GM12878 (cell line): ENCODE results near the gene DDX55. TPM values are rescaled to one million over a fixed set of nuclear protein-coding genes. Genes with fewer than 3 reads are reported as not detected.

Experiments
- ATAC-seq: fragments of 200-7000 bp; cut with Tn5 transposase; 3 replicates; pipeline ENCODE4 v1.9.1; 2020; ENCODE audit warnings: mild to moderate bottlenecking, moderate library complexity
- BruUV-seq: library from RNA; stranded (reverse); fragments of 400-500 nt; replicated peaks from 2 replicates; lab custom pipeline; 2021; lab: Mats Ljungman, UMichigan
- CTCF ChIA-PET: fragments of 300-600 bp; sonication (Branson Sonifier 250); formaldehyde crosslinking; extraction: SDS; loops from one replicate; lab custom pipeline; 2021; ENCODE audit warnings: inconsistent platforms; lab: Yijun Ruan, JAX
- POLR2A ChIA-PET: fragments of 350-600 bp; formaldehyde crosslinking; extraction: SDS; loops from one replicate; lab custom pipeline; 2021; ENCODE audit warnings: inconsistent platforms; lab: Charles Lee
- RAD21 ChIA-PET: fragments of 300-600 bp; sonication (Branson Sonifier 250); formaldehyde crosslinking; loops from one replicate; lab custom pipeline; 2023; ENCODE audit warnings: antibody characterized with exemption; ENCODE audit not compliant: unreplicated experiment; lab: Charles Lee
- SMC1A ChIA-PET: fragments of 300-600 bp; sonication (Branson Sonifier 250); formaldehyde crosslinking; loops from one replicate; lab custom pipeline; 2023; ENCODE audit not compliant: unreplicated experiment, uncharacterized antibody; lab: Charles Lee
- DNase-seq: peaks from one replicate; pipeline ENCODE4 v3.0.0-alpha.2; 2011; ENCODE audit warnings: low read depth, low spot score
- FAIRE-seq: peaks from 3 replicates; lab custom pipeline; 2011; peaks lifted over from hg19 to GRCh38; lab: Jason Lieb, UNC
- H2AFZ ChIP-seq: 2 replicates; pipeline ENCODE4 v1.6.0; 2011; ENCODE audit warnings: low read depth, low read length, control low read depth; ENCODE audit not compliant: control insufficient read depth
- H3K27ac ChIP-seq: 2 replicates; pipeline ENCODE4 v1.5.1; 2011; ENCODE audit warnings: control low read depth; ENCODE audit not compliant: control insufficient read depth, insufficient read depth
- H3K27me3 ChIP-seq, 2 experiments: replicated peaks in 1 of 2; 2 replicates each; pipeline versions ENCODE4 v1.6.0 to v1.6.1; 2011; ENCODE audit warnings: low read length in 1 of 2; ENCODE audit not compliant: control insufficient read depth in 2 of 2, insufficient read depth in 2 of 2
- H3K36me3 ChIP-seq, 2 experiments: 2 replicates each; pipeline ENCODE4 v1.5.1; 2011; ENCODE audit warnings: low read length in 1 of 2; ENCODE audit not compliant: control insufficient read depth in 2 of 2, insufficient read depth in 2 of 2
- H3K4me1 ChIP-seq: 2 replicates; pipeline ENCODE4 v1.6.1; 2011; ENCODE audit warnings: mild to moderate bottlenecking, low read length, moderate library complexity, mixed read lengths; ENCODE audit not compliant: control insufficient read depth, insufficient read depth
- H3K4me2 ChIP-seq: 2 replicates; pipeline ENCODE4 v1.6.0; 2011; ENCODE audit warnings: control low read depth; ENCODE audit not compliant: control insufficient read depth, insufficient read depth
- H3K4me3 ChIP-seq: fragments of 200-600 bp; sonication (generic); 2 replicates; pipeline ENCODE4 v1.5.1; 2016
- H3K79me2 ChIP-seq: 2 replicates; pipeline ENCODE4 v1.6.0; 2011; ENCODE audit warnings: low read length; ENCODE audit not compliant: control insufficient read depth, insufficient read depth
- H3K9ac ChIP-seq: 2 replicates; pipeline ENCODE4 v1.8.0; 2011; ENCODE audit warnings: low read length, control low read depth, mixed read lengths; ENCODE audit not compliant: control insufficient read depth, insufficient read depth
- H3K9me3 ChIP-seq: replicated peaks from 3 replicates; pipeline ENCODE4 v1.5.1; 2011; ENCODE audit warnings: mild to moderate bottlenecking, low read length; ENCODE audit not compliant: control insufficient read depth, insufficient read depth
- H4K20me1 ChIP-seq: 2 replicates; pipeline ENCODE4 v1.6.0; 2011; ENCODE audit not compliant: control insufficient read depth, insufficient read depth
- POLR2AphosphoS2 ChIP-seq: IDR thresholded peaks from 2 replicates; pipeline ENCODE4 v1.6.1; 2011; ENCODE audit warnings: low read depth, mild to moderate bottlenecking, low read length, improper control_type of control experiment, moderate library complexity
- WGBS: methylation state at CpG from one replicate; pipeline ENCODE4 v1.1.6; 2016; ENCODE audit warnings: low lambda C conversion rate; ENCODE audit not compliant: insufficient replicate concordance, insufficient coverage; ENCODE audit errors: missing lambda C conversion rate; 5-methylcytosine and 5-hydroxymethylcytosine counted together
- in situ Hi-C: fragments of 300-500 bp; cut with MboI; formaldehyde crosslinking; loops from 9 replicates; pipeline ENCODE4 v1.14.3; 2018; ENCODE audit warnings: mixed read lengths
- intact Hi-C: fragments of 100-400 bp; cut with micrococcal nuclease; formaldehyde crosslinking; loops from one replicate; pipeline ENCODE4 v1.14.2; 2022; ENCODE audit not compliant: unreplicated experiment
- polyA plus RNA-seq, 11 experiments: library from polyadenylated mRNA; depleted of rRNA in 4 of 11; unstranded in 6 of 11; stranded (reverse) in 5 of 11; fragments of >200 nt; fragmentation: Nextera tagmentation in 4 of 11; fragmentation: Illumina TruSeq in 1 of 11; extraction: Ambion mirVana in 4 of 11; extraction: Trizol in 1 of 11; gene quantifications; 1 replicate in 1 of 11; 2 replicates in 10 of 11; pipeline versions ENCODE4 v1.2.1 to v1.2.3, GENCODE V29; 2011 to 2016; ENCODE audit warnings: inconsistent platforms in 2 of 11, missing spikeins in 2 of 11, low read depth in 1 of 11
- total RNA-seq, 4 experiments: library from RNA; depleted of rRNA in 3 of 4; stranded (reverse); fragments of >200 nt in 3 of 4; fragmentation: Illumina TruSeq in 1 of 4; extraction: Trizol in 1 of 4; gene quantifications; 2 replicates each; pipeline versions ENCODE4 v1.2.1 to v1.2.3, GENCODE V29; 2013 to 2021
- TF ChIP-seq, protein P1 (sequence below): IDR thresholded peaks from 2 replicates; pipeline ENCODE4 v1.6.1; 2012; ENCODE audit warnings: low read length, inconsistent platforms

DDX55 gene
- total and polyA plus RNA-seq, 10 of the 15 experiments (the other 5 are each of a cell fraction or from before 2014, with no cell fraction given): 4.5 to 42.4 (median 33.4) TPM

DNA sequence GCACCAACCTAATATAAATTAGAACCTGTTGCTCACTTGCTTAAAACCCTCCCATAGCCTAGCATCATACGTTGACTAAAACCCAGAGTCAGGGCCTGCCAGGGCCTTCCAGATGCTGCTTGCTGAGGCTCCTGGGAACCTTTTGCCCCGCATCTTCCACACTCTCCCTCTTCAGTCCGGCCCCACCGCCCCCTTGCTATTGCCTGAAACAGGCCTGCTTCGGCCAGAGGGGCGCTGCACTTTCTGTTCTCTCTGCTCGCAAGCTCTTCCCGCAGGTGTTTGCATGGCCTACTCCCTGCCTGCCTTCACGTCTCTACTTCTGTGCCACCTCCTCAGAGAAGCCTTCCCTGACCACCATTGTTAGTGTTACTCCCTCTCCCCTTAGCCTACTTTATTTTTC, 55.3 kb downstream of the DDX55 start:
- BruUV-seq: no TSS peak
- DNase-seq (no peak), FAIRE-seq (no peak), ATAC-seq (no peak)
- Histone ChIP-seq H3K27me3 (no peaks in the 10 kb centered on the region), H3K27ac (no peak overlapping the region), H3K4me3 (no peak overlapping the region), H3K36me3 (peaks cover 5 to 11% of the 10 kb centered on the region in 2 experiments; a peak in 3 of 4 replicates), H3K9ac (no peak overlapping the region), H3K4me1 (peaks cover 46% of the 10 kb centered on the region), H3K9me3 (no peaks in the 10 kb centered on the region), H4K20me1 (no peaks in the 10 kb centered on the region), H3K79me2 (no peaks in the 10 kb centered on the region), H3K4me2 (no peak overlapping the region), H2AFZ (no peak overlapping the region)
- TF ChIP-seq, protein P1, sequence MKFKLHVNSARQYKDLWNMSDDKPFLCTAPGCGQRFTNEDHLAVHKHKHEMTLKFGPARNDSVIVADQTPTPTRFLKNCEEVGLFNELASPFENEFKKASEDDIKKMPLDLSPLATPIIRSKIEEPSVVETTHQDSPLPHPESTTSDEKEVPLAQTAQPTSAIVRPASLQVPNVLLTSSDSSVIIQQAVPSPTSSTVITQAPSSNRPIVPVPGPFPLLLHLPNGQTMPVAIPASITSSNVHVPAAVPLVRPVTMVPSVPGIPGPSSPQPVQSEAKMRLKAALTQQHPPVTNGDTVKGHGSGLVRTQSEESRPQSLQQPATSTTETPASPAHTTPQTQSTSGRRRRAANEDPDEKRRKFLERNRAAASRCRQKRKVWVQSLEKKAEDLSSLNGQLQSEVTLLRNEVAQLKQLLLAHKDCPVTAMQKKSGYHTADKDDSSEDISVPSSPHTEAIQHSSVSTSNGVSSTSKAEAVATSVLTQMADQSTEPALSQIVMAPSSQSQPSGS: no peak
- TF ChIP-seq POLR2AphosphoS2: no peak
- intact Hi-C loops (loop anchor here (5.0 kb wide), 1 partner anchor 55 kb away; the partner anchor contains the start of gene ATP6V0A2), in situ Hi-C loops (no loop called here)
- 97% methylated on average over 9 of the region's 9 CpGs for WGBS
- POLR2A ChIA-PET: interaction anchor here (0.6 to 6.8 kb wide), 3 partner anchors 22 to 293 kb away, joined by 3 to 56 read pairs (median 4); partner anchors contain the start of genes ATP6V0A2 and SBNO1
- CTCF ChIA-PET: no interaction called here
- RAD21 ChIA-PET: interaction anchor here (0.7 to 1.2 kb wide), 3 partner anchors 17 to 27 kb away, joined by 3 read pairs; no protein-coding TSS in a partner anchor
- SMC1A ChIA-PET: interaction anchor here (0.7 to 2.4 kb wide), 5 partner anchors 12 to 218 kb away, joined by 3 to 13 read pairs (median 4); partner anchors contain the start of gene ATP6V0A2
